HG03097 (cell line): ENCODE data around the gene PCDHB14.
"Not testable (repeated sequence)": the region's sequence is repeated elsewhere in the genome, so short reads cannot be mapped to it uniquely, and the experiment has no call there.

Experiments used
- ATAC-seq: cut with Tn5 transposase; IDR thresholded peaks from one replicate; pipeline ENCODE4 v1.9.1; 2021; ENCODE audit not compliant: unreplicated experiment, low FRiP score

Gene PCDHB14

GRCh38 chr5:141208478-141208877 is 14.7 kb upstream of the PCDHB14 start, which contains the start of gene PCDHB12:
Gene PCDHB12, plus strand, starts transcription at chr5:141208719. Its CDS starts 189 bp downstream, at chr5:141208908.
- no peak for ATAC-seq

DNA sequence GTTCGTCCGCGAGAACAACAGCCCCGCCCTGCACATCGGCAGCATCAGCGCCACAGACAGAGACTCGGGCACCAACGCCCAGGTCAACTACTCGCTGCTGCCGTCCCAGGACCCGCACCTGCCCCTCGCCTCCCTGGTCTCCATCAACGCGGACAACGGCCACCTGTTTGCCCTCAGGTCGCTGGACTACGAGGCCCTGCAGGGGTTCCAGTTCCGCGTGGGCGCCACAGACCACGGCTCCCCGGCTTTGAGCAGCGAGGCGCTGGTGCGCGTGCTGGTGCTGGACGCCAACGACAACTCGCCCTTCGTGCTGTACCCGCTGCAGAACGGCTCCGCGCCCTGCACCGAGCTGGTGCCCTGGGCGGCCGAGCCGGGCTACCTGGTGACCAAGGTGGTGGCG is 12.9 kb upstream of the PCDHB14 start:
- ATAC-seq: not testable (repeated sequence)

DNA sequence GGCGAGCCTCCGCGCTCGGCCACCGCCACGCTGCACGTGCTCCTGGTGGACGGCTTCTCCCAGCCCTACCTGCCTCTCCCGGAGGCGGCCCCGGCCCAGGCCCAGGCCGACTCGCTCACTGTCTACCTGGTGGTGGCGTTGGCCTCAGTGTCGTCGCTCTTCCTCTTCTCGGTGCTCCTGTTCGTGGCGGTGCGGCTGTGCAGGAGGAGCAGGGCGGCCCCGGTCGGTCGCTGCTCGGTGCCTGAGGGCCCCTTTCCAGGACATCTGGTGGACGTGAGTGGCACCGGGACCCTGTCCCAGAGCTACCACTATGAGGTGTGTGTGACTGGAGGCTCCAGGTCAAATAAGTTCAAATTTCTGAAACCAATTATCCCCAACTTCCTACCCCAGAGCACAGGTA is 12.3 kb upstream of the PCDHB14 start:
- not testable (repeated sequence) for ATAC-seq

DNA sequence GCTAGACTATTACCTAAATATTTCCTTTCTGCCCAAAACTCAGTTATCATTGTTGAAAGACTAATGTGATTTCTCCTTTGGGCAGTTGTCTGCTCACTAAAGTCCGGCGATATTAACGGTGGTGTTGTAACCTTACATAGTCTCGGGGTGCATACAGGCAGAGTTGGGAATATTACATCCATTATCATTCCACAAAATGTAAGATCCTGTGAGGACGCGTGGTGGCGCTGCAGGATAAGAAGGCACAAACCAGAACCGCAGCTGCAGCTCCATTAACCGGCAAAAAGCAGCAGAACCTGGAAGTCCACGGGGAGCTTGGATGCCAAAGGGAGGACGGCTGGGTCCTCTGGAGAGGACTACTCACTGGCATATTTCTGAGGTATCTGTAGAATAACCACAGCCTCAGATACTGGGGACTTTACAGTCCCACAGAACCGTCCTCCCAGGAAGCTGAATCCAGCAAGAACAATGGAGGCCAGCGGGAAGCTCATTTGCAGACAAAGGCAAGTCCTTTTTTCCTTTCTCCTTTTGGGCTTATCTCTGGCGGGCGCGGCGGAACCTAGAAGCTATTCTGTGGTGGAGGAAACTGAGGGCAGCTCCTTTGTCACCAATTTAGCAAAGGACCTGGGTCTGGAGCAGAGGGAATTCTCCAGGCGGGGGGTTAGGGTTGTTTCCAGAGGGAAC is 9.3 kb upstream of the PCDHB14 start, which contains the start of gene PCDHB13:
TSS of gene PCDHB13 (plus strand) at position 264 of the 684 bp plus-strand sequence. CDS start at position 469, 205 bp downstream.
- ATAC-seq: not testable (repeated sequence)

- ATAC-seq: not testable (repeated sequence)
These were observed 8.6 kb upstream of the PCDHB14 start for GRCh38 chr5:141214583-141214982.

DNA sequence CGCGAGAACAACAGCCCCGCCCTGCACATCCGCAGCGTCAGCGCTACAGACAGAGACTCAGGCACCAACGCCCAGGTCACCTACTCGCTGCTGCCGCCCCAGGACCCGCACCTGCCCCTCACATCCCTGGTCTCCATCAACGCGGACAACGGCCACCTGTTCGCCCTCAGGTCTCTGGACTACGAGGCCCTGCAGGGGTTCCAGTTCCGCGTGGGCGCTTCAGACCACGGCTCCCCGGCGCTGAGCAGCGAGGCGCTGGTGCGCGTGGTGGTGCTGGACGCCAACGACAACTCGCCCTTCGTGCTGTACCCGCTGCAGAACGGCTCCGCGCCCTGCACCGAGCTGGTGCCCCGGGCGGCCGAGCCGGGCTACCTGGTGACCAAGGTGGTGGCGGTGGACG is 7.6 kb upstream of the PCDHB14 start:
- ATAC-seq: not testable (repeated sequence)

- not testable (repeated sequence) for ATAC-seq
These were observed 7.1 kb upstream of the PCDHB14 start for GRCh38 chr5:141216035-141216434.

GRCh38 chr5:141224844-141225243 is 1.7 kb downstream of the PCDHB14 start:
- not testable (repeated sequence) for ATAC-seq

GRCh38 chr5:141225421-141225820 is 2.3 kb downstream of the PCDHB14 start:
- ATAC-seq: not testable (repeated sequence)

GRCh38 chr5:141234109-141234667 is 11.0 kb downstream of the PCDHB14 start:
- no peak for ATAC-seq

DNA sequence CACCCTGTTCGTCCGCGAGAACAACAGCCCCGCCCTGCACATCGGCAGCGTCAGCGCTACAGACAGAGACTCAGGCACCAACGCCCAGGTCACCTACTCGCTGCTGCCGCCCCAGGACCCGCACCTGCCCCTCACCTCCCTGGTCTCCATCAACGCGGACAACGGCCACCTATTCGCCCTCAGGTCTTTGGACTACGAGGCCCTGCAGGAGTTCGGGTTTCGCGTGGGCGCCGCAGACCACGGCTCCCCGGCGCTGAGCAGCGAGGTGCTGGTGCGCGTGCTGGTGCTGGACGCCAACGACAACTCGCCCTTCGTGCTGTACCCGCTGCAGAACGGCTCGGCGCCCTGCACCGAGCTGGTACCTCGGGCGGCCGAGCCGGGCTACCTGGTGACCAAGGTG is 12.8 kb downstream of the PCDHB14 start:
- ATAC-seq: not testable (repeated sequence)

GRCh38 chr5:141236516-141237313 is 13.6 kb downstream of the PCDHB14 start:
- ATAC-seq: no peak

GRCh38 chr5:141241496-141241895 is 18.4 kb downstream of the PCDHB14 start:
- ATAC-seq: no peak

- no peak for ATAC-seq
These were observed 22.1 kb downstream of the PCDHB14 start, which contains the start of gene PCDHB15 for GRCh38 chr5:141245250-141245717. Gene PCDHB15, plus strand, starts transcription at chr5:141245395. Its CDS starts 184 bp downstream, at chr5:141245579.

GRCh38 chr5:141246971-141247370 is 23.8 kb downstream of the PCDHB14 start:
- not testable (repeated sequence) for ATAC-seq

DNA sequence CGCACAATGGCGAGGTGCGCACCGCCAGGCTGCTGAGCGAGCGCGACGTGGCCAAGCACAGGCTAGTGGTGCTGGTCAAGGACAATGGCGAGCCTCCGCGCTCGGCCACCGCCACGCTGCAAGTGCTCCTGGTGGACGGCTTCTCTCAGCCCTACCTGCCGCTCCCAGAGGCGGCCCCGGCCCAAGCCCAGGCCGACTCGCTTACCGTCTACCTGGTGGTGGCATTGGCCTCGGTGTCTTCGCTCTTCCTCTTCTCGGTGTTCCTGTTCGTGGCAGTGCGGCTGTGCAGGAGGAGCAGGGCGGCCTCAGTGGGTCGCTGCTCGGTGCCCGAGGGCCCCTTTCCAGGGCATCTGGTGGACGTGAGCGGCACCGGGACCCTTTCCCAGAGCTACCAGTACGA is 24.3 kb downstream of the PCDHB14 start:
- not testable (repeated sequence) for ATAC-seq

DNA sequence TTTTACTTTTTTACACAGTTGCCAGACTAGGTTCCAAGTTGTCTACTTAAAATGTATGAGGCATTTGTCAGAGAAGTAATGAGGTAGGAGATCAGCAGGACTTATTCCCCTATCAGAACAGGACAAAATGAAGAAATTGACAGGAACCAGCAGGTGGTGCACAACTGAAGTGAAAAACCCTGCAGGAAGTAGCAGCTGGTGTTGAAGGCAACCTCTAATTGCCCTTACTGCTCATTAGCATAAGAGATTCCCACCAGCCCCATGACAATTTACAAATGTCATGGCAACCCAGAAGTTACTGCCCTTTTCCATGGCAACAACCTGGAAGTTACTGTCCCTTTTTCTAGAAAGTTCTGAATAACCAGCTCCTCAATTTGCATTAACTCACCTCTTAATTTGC is 27.4 kb downstream of the PCDHB14 start:
- ATAC-seq: no peak

GRCh38 chr5:141258464-141258863 is 35.3 kb downstream of the PCDHB14 start:
- no peak for ATAC-seq

GRCh38 chr5:141258948-141259347 is 35.8 kb downstream of the PCDHB14 start:
- no peak for ATAC-seq

DNA sequence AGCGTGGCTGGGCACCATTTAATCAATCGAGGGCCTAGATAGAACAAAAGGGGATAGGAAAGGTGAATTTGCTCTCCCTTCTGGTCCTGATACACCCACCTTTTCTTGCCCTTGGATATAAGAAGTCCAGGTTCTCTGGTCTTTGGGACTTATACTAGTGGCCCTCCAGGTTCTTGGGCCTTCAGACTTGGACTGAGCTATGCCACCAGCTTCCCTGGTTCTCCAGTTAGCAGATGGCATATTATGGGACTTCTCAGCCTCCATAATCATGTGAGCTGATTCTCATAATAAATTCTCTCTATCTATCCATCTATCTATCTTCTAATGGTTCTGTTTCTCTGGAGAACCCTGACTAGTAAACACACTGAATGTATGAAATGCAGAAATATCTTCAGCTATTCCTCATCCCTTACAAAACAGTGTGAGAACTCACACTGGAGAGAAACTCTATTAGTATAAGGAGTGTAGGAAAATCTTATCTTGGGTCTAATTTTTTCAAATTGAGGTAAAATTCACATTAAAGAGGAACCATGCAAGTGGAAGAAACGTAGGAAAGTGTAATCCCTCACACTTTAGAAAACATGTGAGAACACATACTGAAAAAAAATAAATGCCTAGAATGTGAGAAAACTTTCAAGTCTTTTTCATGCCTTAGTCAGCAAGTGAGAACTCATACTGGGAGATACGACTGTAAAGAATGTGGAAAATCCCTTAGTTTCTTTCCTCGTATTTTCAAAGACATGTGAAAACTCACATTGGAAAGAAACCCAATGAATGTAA is 37.5 kb downstream of the PCDHB14 start:
- no peak for ATAC-seq
